GM12864 (cell line): ENCODE measurements around the gene GFRA1.

Source experiments
- DNase-seq: peaks from one replicate; pipeline ENCODE4 v3.0.0-alpha.2; 2011; ENCODE audit warnings: low read depth
- H3K4me3 ChIP-seq: 2 replicates; pipeline ENCODE4 v1.5.1; 2011; ENCODE audit warnings: mild to moderate bottlenecking, low read depth, low read length, control low read depth
- CTCF ChIP-seq: IDR thresholded peaks from 2 replicates; pipeline ENCODE4 v1.5.1; 2011; ENCODE audit warnings: low read depth, mild to moderate bottlenecking, moderate library complexity, low read length, control low read depth, inconsistent platforms; ENCODE audit errors: missing control alignments

Gene GFRA1

GRCh38 chr10:116216676-116217075 lies 56.3 kb downstream of the GFRA1 start:
- DNase-seq: no peak
- TF ChIP-seq CTCF: no peak
- no peak overlapping the region for H3K4me3 ChIP-seq

- no peak for TF ChIP-seq CTCF
- H3K4me3 ChIP-seq: no peak overlapping the region
- DNase-seq: no peak
Measured at GRCh38 chr10:116215651-116216050, 57.4 kb downstream of the GFRA1 start.

GRCh38 chr10:116211682-116212081 lies 61.3 kb downstream of the GFRA1 start:
- no peak for TF ChIP-seq CTCF
- no peak overlapping the region for H3K4me3 ChIP-seq
- DNase-seq: no peak

- H3K4me3 ChIP-seq: no peak overlapping the region
- DNase-seq: no peak
- no peak for TF ChIP-seq CTCF
Measured at GRCh38 chr10:116210588-116211346, 62.2 kb downstream of the GFRA1 start.

GRCh38 chr10:116209781-116210180 lies 63.2 kb downstream of the GFRA1 start:
- no peak for TF ChIP-seq CTCF
- DNase-seq: no peak
- no peak overlapping the region for H3K4me3 ChIP-seq

GRCh38 chr10:116208956-116209567 lies 63.9 kb downstream of the GFRA1 start:
- no peak overlapping the region for H3K4me3 ChIP-seq
- no peak for TF ChIP-seq CTCF
- no peak for DNase-seq

- DNase-seq: no peak
- no peak for TF ChIP-seq CTCF
- H3K4me3 ChIP-seq: no peak overlapping the region
Measured at GRCh38 chr10:116207690-116208089, 65.3 kb downstream of the GFRA1 start.
